ENCODE results near the gene ASB9.

GRCh38 chrX:15207994-15208393, 61.9 kb downstream of the ASB9 start:
- TF ChIP-seq EP300 (IDR thresholded peaks at IDR 0.05) (no peak), CTCF (IDR thresholded peaks at IDR 0.05) (no peak), POLR2A (IDR thresholded peaks at IDR 0.05) (no peak), POLR2AphosphoS5 (IDR thresholded peaks at IDR 0.05) (no peak)
